ENCODE results near the gene SLC26A1.

The SLC26A1 gene

DNA sequence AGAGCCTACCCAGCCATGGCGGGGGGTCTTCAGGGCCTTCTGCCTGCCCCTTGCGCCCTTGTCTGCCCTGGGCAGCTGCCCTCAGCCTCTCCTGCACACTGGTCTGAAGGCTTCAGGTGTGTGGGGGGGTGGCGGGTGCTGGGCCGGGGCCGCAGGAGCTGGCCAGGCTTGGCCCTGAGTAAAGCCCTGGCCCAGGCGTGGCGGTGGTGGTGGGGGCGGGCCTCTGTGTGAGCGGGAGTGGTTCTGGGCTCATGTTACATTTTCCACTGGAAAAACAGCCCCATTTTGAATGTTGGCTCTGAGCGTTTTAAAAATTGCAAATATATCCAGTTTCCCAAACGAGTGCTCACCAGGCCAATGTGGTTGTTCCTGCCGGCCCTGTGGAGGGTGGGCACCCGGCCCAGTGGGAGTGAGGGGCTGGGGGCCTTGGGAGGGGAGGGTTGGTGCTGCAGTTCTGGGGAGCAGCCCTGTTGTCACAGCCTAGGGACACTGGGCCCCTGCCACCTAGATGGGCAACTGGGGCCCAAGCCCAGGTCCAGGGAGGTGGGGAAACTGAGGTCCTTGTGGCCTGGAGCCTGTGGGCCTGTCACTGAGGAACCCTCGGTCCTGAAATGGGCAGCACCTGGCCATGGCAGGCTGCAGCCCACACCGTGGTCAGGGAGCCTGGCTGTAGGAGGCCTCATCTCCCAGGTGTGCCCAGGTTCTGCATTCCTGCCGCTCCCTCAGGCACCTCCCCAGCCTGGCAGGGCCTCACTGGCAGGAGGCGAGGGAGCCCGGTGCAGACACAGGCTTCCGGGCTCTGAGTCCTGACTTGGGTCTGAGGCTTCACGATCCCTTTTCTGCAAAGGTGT lies 46.5 kb upstream of the SLC26A1 start:
- peak overlapping the region; percentile 36 for H3K27ac ChIP-seq
- no peak for TF ChIP-seq CTCF (conservative IDR thresholded peaks at IDR 0.05)

DNA sequence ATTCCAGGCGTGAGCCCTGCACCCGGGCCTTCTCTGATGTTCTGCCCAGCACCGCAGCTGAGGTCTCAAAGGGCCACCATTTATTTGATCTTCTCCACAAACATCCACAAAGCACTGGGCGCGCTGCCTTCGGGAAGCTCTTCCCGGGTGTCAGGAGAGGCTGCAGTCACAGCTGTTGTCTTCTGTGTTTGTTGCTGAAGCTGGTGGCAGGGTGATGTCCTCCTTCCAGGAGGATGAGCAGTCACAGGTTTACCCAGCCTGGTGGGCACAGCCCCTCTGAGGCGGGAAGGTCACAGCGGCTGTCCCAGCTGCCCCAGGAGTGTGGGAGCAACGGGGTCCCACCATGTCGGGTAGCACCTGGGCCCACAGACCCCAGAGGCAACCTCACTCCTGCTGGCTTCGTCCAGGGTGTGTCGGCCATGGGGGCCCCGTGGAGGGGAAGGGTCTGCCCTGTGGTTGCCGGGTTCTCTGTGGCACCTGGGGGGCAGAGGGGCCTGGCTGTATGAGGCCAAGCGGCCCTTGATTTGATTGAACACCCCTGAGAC lies 45.8 kb upstream of the SLC26A1 start:
- TF ChIP-seq CTCF (conservative IDR thresholded peaks at IDR 0.05): no peak
- peak overlapping the region; percentile 36 for H3K27ac ChIP-seq

DNA sequence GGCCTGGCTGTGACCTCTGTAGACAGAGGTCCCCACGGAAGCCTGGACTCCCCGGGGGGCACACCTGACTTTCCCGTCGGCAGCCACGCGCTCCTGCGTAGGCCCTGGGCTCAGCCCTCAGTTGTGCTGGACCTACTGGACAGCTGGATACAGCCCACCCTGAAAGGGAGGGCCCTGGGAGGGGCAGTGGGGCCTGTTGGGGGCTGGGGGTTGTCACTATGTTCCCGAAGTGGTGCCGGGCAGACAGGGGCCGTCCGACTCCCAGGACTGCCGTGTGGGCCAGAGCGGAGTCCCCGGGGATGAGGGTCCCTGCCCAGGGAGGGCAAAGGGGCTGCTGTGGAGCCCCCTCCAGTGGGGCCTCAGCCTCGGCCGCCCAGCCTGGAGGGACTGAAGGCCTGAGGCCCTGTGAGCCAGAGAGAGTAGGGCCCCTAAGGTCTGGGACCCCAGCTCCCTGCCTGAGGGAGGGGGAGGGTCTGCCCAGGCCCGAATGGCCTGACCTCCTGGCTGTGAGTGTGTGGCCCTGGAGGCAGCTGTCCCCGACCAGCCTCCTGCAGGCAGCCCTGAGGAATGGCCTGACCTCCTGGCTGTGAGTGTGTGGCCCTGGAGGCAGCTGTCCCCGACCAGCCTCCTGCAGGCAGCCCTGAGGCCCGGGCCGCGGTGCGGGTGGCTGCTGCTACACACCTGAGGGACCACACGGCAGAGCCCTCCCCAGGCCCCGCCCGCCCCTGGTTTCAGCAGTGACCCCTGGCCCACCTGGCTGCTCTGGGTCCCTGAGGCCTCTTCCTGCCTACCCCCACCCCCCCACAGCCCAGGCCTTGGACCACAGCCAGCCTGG lies 44.0 kb upstream of the SLC26A1 start:
- no peak overlapping the region for H3K27ac ChIP-seq
- no peak for TF ChIP-seq CTCF (conservative IDR thresholded peaks at IDR 0.05)

- no peak overlapping the region for H3K27ac ChIP-seq
These were observed 42.9 kb upstream of the SLC26A1 start for GRCh38 chr4:1036095-1036494.

GRCh38 chr4:1035510-1035909 lies 42.3 kb upstream of the SLC26A1 start:
- H3K27ac ChIP-seq: no peak overlapping the region
- no peak for TF ChIP-seq CTCF (conservative IDR thresholded peaks at IDR 0.05)

More at GRCh38 chr4:1036095-1036494, 42.9 kb upstream of the SLC26A1 start:
- TF ChIP-seq CTCF (conservative IDR thresholded peaks at IDR 0.05): no peak

- no peak for TF ChIP-seq CTCF (conservative IDR thresholded peaks at IDR 0.05)
- no peak overlapping the region for H3K27ac ChIP-seq
These were observed 40.8 kb upstream of the SLC26A1 start for GRCh38 chr4:1033840-1034551.

All from VCaP (cell line).